ENCODE data around the gene SRRT. TPM values are rescaled to one million over a fixed set of nuclear protein-coding genes. Genes with fewer than 3 reads are reported as not detected.

Gene SRRT
- total RNA-seq, 1 donor from 2014 or later: 229 TPM

- intact Hi-C loops (cut with micrococcal nuclease): loop anchor here (5.0 kb wide), 2 partner anchors 961 to 1261 kb away; partner anchors contain the start of genes TRIM4 and ZSCAN25
Observed at GRCh38 chr7:100878685-100879084, 3.8 kb downstream of the SRRT start.

- intact Hi-C loops (cut with micrococcal nuclease): loop anchor here (5.0 kb wide), 2 partner anchors 962 to 1262 kb away; partner anchors contain the start of genes TRIM4 and ZSCAN25
Observed at GRCh38 chr7:100879685-100880261, 4.9 kb downstream of the SRRT start.

- intact Hi-C loops (cut with micrococcal nuclease): no loop called here
Observed at GRCh38 chr7:100880645-100881044, 5.7 kb downstream of the SRRT start.

- intact Hi-C loops (cut with micrococcal nuclease): no loop called here
Observed at GRCh38 chr7:100881136-100881535, 6.2 kb downstream of the SRRT start.

GRCh38 chr7:100882201-100882600 lies 7.3 kb downstream of the SRRT start:
- intact Hi-C loops (cut with micrococcal nuclease): no loop called here

GRCh38 chr7:100882785-100883526 lies 8.1 kb downstream of the SRRT start:
- intact Hi-C loops (cut with micrococcal nuclease): no loop called here

- intact Hi-C loops (cut with micrococcal nuclease): loop anchor here (5.0 kb wide), 3 partner anchors 132 to 282 kb away; partner anchors contain the start of gene VGF
Observed at GRCh38 chr7:100884736-100885439, 10.0 kb downstream of the SRRT start.

GRCh38 chr7:100885440-100886141 lies 10.7 kb downstream of the SRRT start:
- intact Hi-C loops (cut with micrococcal nuclease): loop anchor here (5.0 kb wide), 3 partner anchors 132 to 282 kb away; partner anchors contain the start of gene VGF

- intact Hi-C loops (cut with micrococcal nuclease): loop anchor here (5.0 kb wide), 3 partner anchors 131 to 281 kb away; partner anchors contain the start of gene VGF
Observed at GRCh38 chr7:100886142-100886935, 11.4 kb downstream of the SRRT start.

GRCh38 chr7:100886936-100887515 lies 12.1 kb downstream of the SRRT start:
- intact Hi-C loops (cut with micrococcal nuclease): loop anchor here (5.0 kb wide), 3 partner anchors 130 to 280 kb away; partner anchors contain the start of gene VGF

GRCh38 chr7:100887516-100888290 lies 12.8 kb downstream of the SRRT start:
- intact Hi-C loops (cut with micrococcal nuclease): loop anchor here (2.0 to 5.0 kb wide), 4 partner anchors 130 to 280 kb away; partner anchors contain the start of genes AP1S1 and VGF

- intact Hi-C loops (cut with micrococcal nuclease): loop anchor here (2.0 to 5.0 kb wide), 4 partner anchors 129 to 279 kb away; partner anchors contain the start of genes AP1S1 and VGF
Observed at GRCh38 chr7:100888291-100888987, 13.5 kb downstream of the SRRT start.

GRCh38 chr7:100888988-100889750 lies 14.3 kb downstream of the SRRT start, which contains the start of gene UFSP1:
TSS of gene UFSP1 (minus strand) at chr7:100889715. CDS start at chr7:100889271, 444 bp downstream.
- intact Hi-C loops (cut with micrococcal nuclease): loop anchor here (1.0 to 5.0 kb wide), 10 partner anchors 14 to 355 kb away; partner anchors contain the start of genes AP1S1, SLC12A9, SRRT and TRIM56

- intact Hi-C loops (cut with micrococcal nuclease): loop anchor here (1.0 kb wide), 1 partner anchor 186 kb away; no protein-coding TSS in a partner anchor
Observed at GRCh38 chr7:100890653-100891567, 16.0 kb downstream of the SRRT start.

GRCh38 chr7:100891568-100892247 lies 16.8 kb downstream of the SRRT start:
- intact Hi-C loops (cut with micrococcal nuclease): no loop called here

Data from T-helper 1 cell treated with Interleukin-12 subunit alpha and Interleukin-12 subunit beta and Interleukin-4 antibody, amounts not matched to agents 30 ng/mL and 1 ng/mL, for 36 hours (primary cell).